DOHH2 (cell line): ENCODE data around the gene HECTD3.
"Not testable (repeated sequence)": the region's sequence is repeated elsewhere in the genome, so short reads cannot be mapped to it uniquely, and the experiment has no call there.

Experiments used
- H3F3A ChIP-seq: fragments of 200-600 bp; sonication (generic), shearing (Covaris generic); 2 replicates; pipeline ENCODE4 v1.6.0; 2016; ENCODE audit warnings: antibody characterized with exemption, mild to moderate bottlenecking; ENCODE audit not compliant: control insufficient read depth, insufficient read depth
- H3K27ac ChIP-seq: fragments of 200-600 bp; sonication (generic); 2 replicates; pipeline ENCODE4 v1.5.1; 2014; ENCODE audit warnings: low read depth, mild to moderate bottlenecking, low read length, moderate library complexity
- H3K27me3 ChIP-seq: fragments of 200-600 bp; sonication (generic); 2 replicates; pipeline ENCODE4 v1.6.1; 2014; ENCODE audit warnings: mild to moderate bottlenecking, low read length, mixed read lengths; ENCODE audit not compliant: control insufficient read depth
- H3K36me3 ChIP-seq: fragments of 200-600 bp; sonication (generic); 2 replicates; pipeline ENCODE4 v1.6.1; 2014; ENCODE audit warnings: mild to moderate bottlenecking, low read length, moderate library complexity, mixed read lengths; ENCODE audit not compliant: control insufficient read depth
- H3K4me1 ChIP-seq: fragments of 200-600 bp; sonication (generic); 2 replicates; pipeline ENCODE4 v1.6.1; 2014; ENCODE audit warnings: mild to moderate bottlenecking, low read length, mixed read lengths; ENCODE audit not compliant: control insufficient read depth
- H3K4me2 ChIP-seq: fragments of 200-600 bp; sonication (generic); 2 replicates; pipeline ENCODE4 v1.6.0; 2014; ENCODE audit warnings: mild to moderate bottlenecking, low read length, moderate library complexity
- H3K4me3 ChIP-seq: fragments of 200-600 bp; sonication (generic); 2 replicates; pipeline ENCODE4 v1.5.1; 2014; ENCODE audit warnings: mild to moderate bottlenecking, low read length, mixed read lengths
- H3K79me2 ChIP-seq: fragments of 200-600 bp; sonication (generic); 2 replicates; pipeline ENCODE4 v1.6.1; 2014; ENCODE audit warnings: mild to moderate bottlenecking, low read length, mixed read lengths; ENCODE audit not compliant: control insufficient read depth
- H3K9me2 ChIP-seq: fragments of 200-600 bp; sonication (generic); replicated peaks from 2 replicates; pipeline ENCODE4 v1.6.1; 2014; ENCODE audit warnings: mild to moderate bottlenecking, low read length, mixed read lengths; ENCODE audit not compliant: control insufficient read depth
- H3K9me3 ChIP-seq: fragments of 200-600 bp; sonication (generic); 2 replicates; pipeline ENCODE4 v1.6.1; 2014; ENCODE audit warnings: antibody characterized with exemption, low read length, mixed read lengths; ENCODE audit not compliant: control insufficient read depth, insufficient read depth
- H4K20me1 ChIP-seq: fragments of 200-600 bp; sonication (generic); 2 replicates; pipeline ENCODE4 v1.6.0; 2014; ENCODE audit warnings: low read depth, mild to moderate bottlenecking, antibody characterized with exemption, low read length, moderate library complexity; ENCODE audit not compliant: control insufficient read depth, insufficient read depth
- CTCF ChIP-seq: fragments of 200-600 bp; sonication (generic); IDR thresholded peaks from one replicate; pipeline ENCODE4 v1.5.1; 2014; ENCODE audit warnings: antibody characterized with exemption, mild to moderate bottlenecking, low read depth, low read length; ENCODE audit not compliant: poor library complexity, severe bottlenecking
- EZH2phosphoT487 ChIP-seq: fragments of 200-600 bp; sonication (generic); IDR thresholded peaks from 2 replicates; pipeline ENCODE4 v1.6.1; 2017; ENCODE audit warnings: borderline replicate concordance, mild to moderate bottlenecking, antibody characterized with exemption, low read length, moderate library complexity, mixed read lengths

Gene HECTD3

GRCh38 chr1:44964396-44964795 lies 46.7 kb downstream of the HECTD3 start:
- peaks cover 10% of the 10 kb centered on the region; the same call in 1 of the 2 replicates for H3K36me3 ChIP-seq
- no peaks in the 10 kb centered on the region for H3K9me2 ChIP-seq
- no peaks in the 10 kb centered on the region for H3K9me3 ChIP-seq
- no peaks in the 10 kb centered on the region for H3K4me1 ChIP-seq
- no peaks in the 10 kb centered on the region for H3K27me3 ChIP-seq
- no peak for TF ChIP-seq EZH2phosphoT487
- TF ChIP-seq CTCF, result no peak
- H3K4me2 ChIP-seq, result no peak overlapping the region
- no peak overlapping the region for H3K4me3 ChIP-seq
- no peaks in the 10 kb centered on the region for H4K20me1 ChIP-seq
- no peak overlapping the region for H3K27ac ChIP-seq
- peaks cover 11% of the 10 kb centered on the region; the same call in 1 of the 2 replicates for H3K79me2 ChIP-seq
- H3F3A ChIP-seq, result no peaks in the 10 kb centered on the region

GRCh38 chr1:44962729-44963128 lies 48.4 kb downstream of the HECTD3 start:
- no peaks in the 10 kb centered on the region for H3F3A ChIP-seq
- no peaks in the 10 kb centered on the region for H4K20me1 ChIP-seq
- H3K27ac ChIP-seq, result no peak overlapping the region
- H3K4me2 ChIP-seq, result no peak overlapping the region
- no peaks in the 10 kb centered on the region for H3K9me3 ChIP-seq
- H3K9me2 ChIP-seq, result no peaks in the 10 kb centered on the region
- no peak for TF ChIP-seq EZH2phosphoT487
- TF ChIP-seq CTCF, result no peak
- no peaks in the 10 kb centered on the region for H3K4me1 ChIP-seq
- H3K79me2 ChIP-seq, result peaks cover 11% of the 10 kb centered on the region; the same call in 1 of the 2 replicates
- peaks cover 18% of the 10 kb centered on the region; the same call in 1 of the 2 replicates for H3K36me3 ChIP-seq
- no peak overlapping the region for H3K4me3 ChIP-seq
- no peaks in the 10 kb centered on the region for H3K27me3 ChIP-seq

DNA sequence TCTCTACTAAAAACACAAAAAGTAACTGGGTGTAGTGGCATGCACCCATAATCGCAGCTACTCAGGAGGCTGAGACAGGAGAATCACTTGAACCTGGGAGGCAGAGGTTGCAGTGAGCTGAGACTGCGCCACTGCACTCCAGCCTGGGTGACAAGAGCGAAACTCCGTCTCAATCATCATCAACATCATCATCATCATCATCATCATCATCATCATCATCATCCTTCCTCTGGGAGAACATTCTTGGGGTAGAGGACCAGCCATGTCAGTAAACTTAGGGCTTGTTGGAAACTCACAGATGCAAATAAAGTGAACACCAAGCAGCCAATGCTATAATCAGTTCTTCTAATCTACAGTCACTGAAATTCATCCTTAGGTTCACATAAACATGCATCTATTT lies 49.1 kb downstream of the HECTD3 start:
- H4K20me1 ChIP-seq, H3F3A ChIP-seq, H3K9me2 ChIP-seq, H3K4me3 ChIP-seq, H3K4me2 ChIP-seq, H3K27ac ChIP-seq, H3K9me3 ChIP-seq, H3K27me3 ChIP-seq, H3K4me1 ChIP-seq: not testable (repeated sequence)
- Histone ChIP-seq H3K36me3 (peaks cover 18% of the 10 kb centered on the region; the same call in 1 of the 2 replicates), H3K79me2 (peaks cover 11% of the 10 kb centered on the region; the same call in 1 of the 2 replicates)

DNA sequence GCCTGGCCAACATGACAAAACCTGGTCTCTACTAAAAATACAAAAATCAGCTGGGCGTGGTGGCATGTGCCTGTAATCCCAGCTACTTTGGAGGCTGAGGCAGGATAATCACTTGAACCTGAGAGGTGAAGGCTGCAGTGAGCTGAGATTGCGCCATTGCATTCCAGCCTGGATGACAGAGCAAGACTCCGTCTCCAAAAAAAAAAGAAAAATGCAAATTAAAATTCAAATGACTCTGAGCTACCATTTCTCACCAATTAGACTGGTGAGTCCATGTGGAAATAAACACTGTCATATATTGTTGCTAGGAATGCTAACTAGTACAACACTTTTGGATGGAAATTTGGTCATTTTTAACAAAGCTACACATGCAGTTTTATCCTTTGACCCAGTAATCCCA lies 53.6 kb downstream of the HECTD3 start:
- not testable (repeated sequence) for H4K20me1 ChIP-seq, H3K79me2 ChIP-seq, H3F3A ChIP-seq, H3K4me2 ChIP-seq, H3K9me3 ChIP-seq, H3K9me2 ChIP-seq, H3K4me3 ChIP-seq, H3K4me1 ChIP-seq, H3K27ac ChIP-seq, H3K27me3 ChIP-seq
- peaks cover 14% of the 10 kb centered on the region for H3K36me3 ChIP-seq

DNA sequence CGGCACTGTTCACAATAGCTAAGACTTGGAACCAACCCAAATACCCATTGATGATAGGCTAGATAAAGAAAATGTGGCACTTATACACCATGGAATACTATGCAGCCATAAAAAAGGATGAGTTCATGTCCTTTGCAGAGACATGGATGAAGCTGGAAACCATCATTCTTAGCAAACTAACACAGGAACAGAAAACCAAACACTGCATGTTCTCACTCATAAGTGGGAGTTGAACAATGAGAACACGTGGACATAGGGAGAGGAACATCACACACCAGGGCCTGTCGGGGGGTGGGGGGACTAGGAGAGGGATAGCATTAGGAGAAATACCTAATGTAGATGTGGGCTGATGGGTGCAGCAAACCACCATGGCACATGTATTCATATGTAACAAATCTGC lies 55.0 kb downstream of the HECTD3 start:
- H3K27ac ChIP-seq, H3K4me3 ChIP-seq: not testable (repeated sequence)

More for the DNA sequence above, 55.0 kb downstream of the HECTD3 start:
- H4K20me1 ChIP-seq, H3F3A ChIP-seq, H3K4me2 ChIP-seq, H3K27me3 ChIP-seq, H3K9me3 ChIP-seq, H3K9me2 ChIP-seq, H3K4me1 ChIP-seq: not testable (repeated sequence)
- peaks cover 12% of the 10 kb centered on the region; the same call in 1 of the 2 replicates for H3K79me2 ChIP-seq
- peaks cover 14% of the 10 kb centered on the region for H3K36me3 ChIP-seq
